ENCODE measurements around the gene AXDND1. TPM values are rescaled to one million over a fixed set of nuclear protein-coding genes. Genes with fewer than 3 reads are reported as not detected.
"Not testable (repeated sequence)": the region's sequence is repeated elsewhere in the genome, so short reads cannot be mapped to it uniquely, and the experiment has no call there.

The AXDND1 gene
- total and polyA plus RNA-seq, 2 donors (not counting 1 experiment from before 2014, with no cell fraction given) = 0.05 to 0.17 TPM

DNA sequence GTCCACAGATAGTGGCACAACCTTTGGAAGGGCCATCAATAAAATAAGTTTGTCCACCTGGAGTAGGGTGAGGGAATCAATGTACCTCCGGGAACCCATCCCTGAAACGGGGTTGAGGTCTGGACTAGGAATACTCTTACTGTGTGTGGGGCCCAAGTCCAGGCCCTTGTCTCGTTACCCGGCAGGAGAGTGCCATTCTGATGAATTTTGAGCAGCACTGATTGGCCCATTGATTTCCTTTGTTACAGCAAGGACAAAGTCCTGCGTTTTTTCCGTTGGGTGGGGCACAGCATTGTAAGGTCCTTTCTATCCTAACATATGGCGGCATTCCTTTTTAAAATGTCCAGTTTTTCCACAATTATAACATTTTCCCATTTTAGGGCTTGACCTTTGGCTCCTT, 75.2 kb downstream of the AXDND1 start:
- Histone ChIP-seq H2AFZ (ENCODE audit: low read length) (no peak overlapping the region), H3K9me3 (ENCODE audit: control insufficient read depth, insufficient read depth, low read depth, low read length) (no peaks in the 10 kb centered on the region), H3K79me2 (ENCODE audit: control insufficient read depth, insufficient read depth, low read length) (no peaks in the 10 kb centered on the region), H3K4me3 (replicated peaks in 1 of 4; ENCODE audit: control extremely low read depth in 1 of 4, insufficient read depth in 1 of 4, low read depth in 3 of 4, low read length in 4 of 4) (no peak overlapping the region), H3K9ac (ENCODE audit: insufficient read depth, low read length) (no peak overlapping the region), H4K20me1 (ENCODE audit: control insufficient read depth, extremely low read depth, insufficient read depth, low read length) (no peaks in the 10 kb centered on the region), H3K36me3 (ENCODE audit: control insufficient read depth, insufficient read depth, low read length) (no peaks in the 10 kb centered on the region), H3K4me1 (ENCODE audit: control insufficient read depth, extremely low read depth, insufficient read depth, low read length) (no peaks in the 10 kb centered on the region), H3K4me2 (ENCODE audit: extremely low read depth, insufficient read depth, low read length) (no peak overlapping the region), H3K27me3 (ENCODE audit: control insufficient read depth, insufficient read depth, low read length) (no peaks in the 10 kb centered on the region), H3K27ac (ENCODE audit: insufficient read depth, low read length) (no peak overlapping the region)
- TF ChIP-seq, protein P1, sequence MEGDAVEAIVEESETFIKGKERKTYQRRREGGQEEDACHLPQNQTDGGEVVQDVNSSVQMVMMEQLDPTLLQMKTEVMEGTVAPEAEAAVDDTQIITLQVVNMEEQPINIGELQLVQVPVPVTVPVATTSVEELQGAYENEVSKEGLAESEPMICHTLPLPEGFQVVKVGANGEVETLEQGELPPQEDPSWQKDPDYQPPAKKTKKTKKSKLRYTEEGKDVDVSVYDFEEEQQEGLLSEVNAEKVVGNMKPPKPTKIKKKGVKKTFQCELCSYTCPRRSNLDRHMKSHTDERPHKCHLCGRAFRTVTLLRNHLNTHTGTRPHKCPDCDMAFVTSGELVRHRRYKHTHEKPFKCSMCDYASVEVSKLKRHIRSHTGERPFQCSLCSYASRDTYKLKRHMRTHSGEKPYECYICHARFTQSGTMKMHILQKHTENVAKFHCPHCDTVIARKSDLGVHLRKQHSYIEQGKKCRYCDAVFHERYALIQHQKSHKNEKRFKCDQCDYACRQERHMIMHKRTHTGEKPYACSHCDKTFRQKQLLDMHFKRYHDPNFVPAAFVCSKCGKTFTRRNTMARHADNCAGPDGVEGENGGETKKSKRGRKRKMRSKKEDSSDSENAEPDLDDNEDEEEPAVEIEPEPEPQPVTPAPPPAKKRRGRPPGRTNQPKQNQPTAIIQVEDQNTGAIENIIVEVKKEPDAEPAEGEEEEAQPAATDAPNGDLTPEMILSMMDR (conservative IDR thresholded peaks at IDR 0.05 in 1 of 2, IDR thresholded peaks at IDR 0.05 in 1 of 2; ENCODE audit: low read depth in 1 of 2, low read length in 2 of 2) = no peak
- no peak for TF ChIP-seq EZH2 (IDR thresholded peaks at IDR 0.05; ENCODE audit: low read length, missing control alignments)
- no peak for DNase-seq (ENCODE audit: low read depth in 2 of 2)

DNA sequence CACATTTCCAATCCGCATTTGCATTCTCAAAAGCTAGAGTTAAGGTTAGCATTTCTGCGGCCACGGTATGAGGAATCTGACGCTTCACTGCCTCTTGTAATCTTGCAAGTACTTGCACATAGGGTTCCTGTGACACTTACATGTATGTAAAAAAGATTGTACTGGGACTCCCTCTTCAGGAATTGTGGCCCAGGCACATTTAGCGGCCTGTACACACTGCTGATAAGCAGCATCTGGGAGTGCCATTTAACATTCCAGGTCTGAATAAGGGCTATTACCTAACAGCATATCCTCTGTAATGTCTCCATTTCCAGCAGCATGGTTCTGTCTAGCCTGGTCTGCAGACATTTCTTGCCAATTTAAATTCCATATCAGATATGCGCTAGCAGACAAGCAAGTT, 75.7 kb downstream of the AXDND1 start:
- DNase-seq (ENCODE audit: low read depth in 2 of 2) = no peak
- Histone ChIP-seq H3K4me1 (ENCODE audit: control insufficient read depth, extremely low read depth, insufficient read depth, low read length) (no peaks in the 10 kb centered on the region), H3K27ac (ENCODE audit: insufficient read depth, low read length) (no peak overlapping the region), H3K9ac (ENCODE audit: insufficient read depth, low read length) (no peak overlapping the region), H3K79me2 (ENCODE audit: control insufficient read depth, insufficient read depth, low read length) (no peaks in the 10 kb centered on the region), H3K9me3 (ENCODE audit: control insufficient read depth, insufficient read depth, low read depth, low read length) (no peaks in the 10 kb centered on the region), H3K27me3 (ENCODE audit: control insufficient read depth, insufficient read depth, low read length) (no peaks in the 10 kb centered on the region), H2AFZ (ENCODE audit: low read length) (no peak overlapping the region), H3K4me2 (ENCODE audit: extremely low read depth, insufficient read depth, low read length) (no peak overlapping the region), H3K4me3 (replicated peaks in 1 of 4; ENCODE audit: control extremely low read depth in 1 of 4, insufficient read depth in 1 of 4, low read depth in 3 of 4, low read length in 4 of 4) (no peak overlapping the region), H4K20me1 (ENCODE audit: control insufficient read depth, extremely low read depth, insufficient read depth, low read length) (no peaks in the 10 kb centered on the region), H3K36me3 (ENCODE audit: control insufficient read depth, insufficient read depth, low read length) (no peaks in the 10 kb centered on the region)
- TF ChIP-seq, protein P1 (conservative IDR thresholded peaks at IDR 0.05 in 1 of 2, IDR thresholded peaks at IDR 0.05 in 1 of 2; ENCODE audit: low read depth in 1 of 2, low read length in 2 of 2) = no peak

DNA sequence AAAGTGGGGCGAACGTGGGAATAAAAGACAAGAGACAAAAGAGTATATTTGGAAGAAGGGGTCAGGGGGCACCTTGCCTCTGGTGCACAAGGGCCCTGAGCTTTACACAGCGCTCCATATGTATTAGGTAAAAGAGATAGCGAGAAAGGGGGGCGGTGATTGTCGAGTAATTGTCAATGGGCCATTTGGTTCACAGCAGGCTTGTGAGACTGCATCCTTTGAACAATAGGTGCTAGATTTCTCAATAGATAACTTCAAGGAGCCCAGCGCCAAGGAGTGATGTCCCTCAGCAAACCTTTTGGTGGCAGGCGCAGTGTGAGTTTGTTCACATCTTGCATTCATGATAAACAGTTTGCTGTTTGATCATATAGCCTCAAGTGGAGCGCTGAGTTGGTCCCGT, 77.1 kb downstream of the AXDND1 start:
- H4K20me1 ChIP-seq (ENCODE audit: control insufficient read depth, extremely low read depth, insufficient read depth, low read length); H3K4me1 ChIP-seq (ENCODE audit: control insufficient read depth, extremely low read depth, insufficient read depth, low read length); H3K4me3 ChIP-seq (replicated peaks in 1 of 4; ENCODE audit: control extremely low read depth in 1 of 4, insufficient read depth in 1 of 4, low read depth in 3 of 4, low read length in 4 of 4); H3K9ac ChIP-seq (ENCODE audit: insufficient read depth, low read length); H3K27me3 ChIP-seq (ENCODE audit: control insufficient read depth, insufficient read depth, low read length); H3K9me3 ChIP-seq (ENCODE audit: control insufficient read depth, insufficient read depth, low read depth, low read length); H3K27ac ChIP-seq (ENCODE audit: insufficient read depth, low read length); DNase-seq (ENCODE audit: low read depth in 2 of 2); H3K36me3 ChIP-seq (ENCODE audit: control insufficient read depth, insufficient read depth, low read length); H3K79me2 ChIP-seq (ENCODE audit: control insufficient read depth, insufficient read depth, low read length); H3K4me2 ChIP-seq (ENCODE audit: extremely low read depth, insufficient read depth, low read length); H2AFZ ChIP-seq (ENCODE audit: low read length): not testable (repeated sequence)

DNA sequence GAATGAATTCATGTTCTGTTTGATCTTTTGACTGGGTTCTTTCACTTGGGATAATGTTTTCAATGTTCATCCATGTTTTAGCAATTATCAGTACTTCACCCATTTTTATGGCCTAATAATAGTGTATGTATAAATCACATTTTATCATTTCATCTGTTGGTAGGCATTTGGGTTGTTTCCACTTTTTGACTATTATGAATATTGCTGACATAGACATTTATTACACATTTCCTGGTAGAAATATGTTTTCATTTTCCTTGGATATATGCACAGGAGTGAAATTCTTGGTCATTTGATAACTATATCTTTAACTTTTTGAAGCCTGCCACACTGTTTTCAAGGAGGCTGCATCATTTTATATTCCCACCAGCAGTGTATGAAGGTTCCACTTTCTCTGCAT, 79.8 kb downstream of the AXDND1 start:
- H3K9me3 ChIP-seq (ENCODE audit: control insufficient read depth, insufficient read depth, low read depth, low read length) = no peaks in the 10 kb centered on the region
- H4K20me1 ChIP-seq (ENCODE audit: control insufficient read depth, extremely low read depth, insufficient read depth, low read length) = no peaks in the 10 kb centered on the region
- H3K4me3 ChIP-seq (replicated peaks in 1 of 4; ENCODE audit: control extremely low read depth in 1 of 4, insufficient read depth in 1 of 4, low read depth in 3 of 4, low read length in 4 of 4) = no peak overlapping the region
- H3K27me3 ChIP-seq (ENCODE audit: control insufficient read depth, insufficient read depth, low read length) = no peaks in the 10 kb centered on the region
- no peak overlapping the region for H3K27ac ChIP-seq (ENCODE audit: insufficient read depth, low read length)
- H3K9ac ChIP-seq (ENCODE audit: insufficient read depth, low read length) = no peak overlapping the region
- TF ChIP-seq EZH2 (IDR thresholded peaks at IDR 0.05; ENCODE audit: low read length, missing control alignments) = no peak
- TF ChIP-seq, protein P1 (conservative IDR thresholded peaks at IDR 0.05 in 1 of 2, IDR thresholded peaks at IDR 0.05 in 1 of 2; ENCODE audit: low read depth in 1 of 2, low read length in 2 of 2) = no peak
- no peak for DNase-seq (ENCODE audit: low read depth in 2 of 2)
- H3K36me3 ChIP-seq (ENCODE audit: control insufficient read depth, insufficient read depth, low read length) = no peaks in the 10 kb centered on the region
- H3K4me1 ChIP-seq (ENCODE audit: control insufficient read depth, extremely low read depth, insufficient read depth, low read length) = no peaks in the 10 kb centered on the region
- H2AFZ ChIP-seq (ENCODE audit: low read length) = no peak overlapping the region
- H3K79me2 ChIP-seq (ENCODE audit: control insufficient read depth, insufficient read depth, low read length) = no peaks in the 10 kb centered on the region
- H3K4me2 ChIP-seq (ENCODE audit: extremely low read depth, insufficient read depth, low read length) = no peak overlapping the region

All from fibroblast of lung (primary cell).